ENCODE results near the gene MTFR2. TPM values are rescaled to one million over a fixed set of nuclear protein-coding genes. Genes with fewer than 3 reads are reported as not detected.
A peak's percentile ranks its signal among the peaks of the same experiment; 100 is the strongest.

MTFR2 gene
- 1 to 10 TPM; 1.1 to 1.2 TPM for total RNA-seq
- polyA plus RNA-seq (2013, experiment 1 of 2) = 1.4 TPM
- polyA plus RNA-seq (2013, experiment 2 of 2) = 2.1 TPM
- total RNA-seq = 0.25 to 34.6 (median 1.4) reads per million in 172 experiments

DNA sequence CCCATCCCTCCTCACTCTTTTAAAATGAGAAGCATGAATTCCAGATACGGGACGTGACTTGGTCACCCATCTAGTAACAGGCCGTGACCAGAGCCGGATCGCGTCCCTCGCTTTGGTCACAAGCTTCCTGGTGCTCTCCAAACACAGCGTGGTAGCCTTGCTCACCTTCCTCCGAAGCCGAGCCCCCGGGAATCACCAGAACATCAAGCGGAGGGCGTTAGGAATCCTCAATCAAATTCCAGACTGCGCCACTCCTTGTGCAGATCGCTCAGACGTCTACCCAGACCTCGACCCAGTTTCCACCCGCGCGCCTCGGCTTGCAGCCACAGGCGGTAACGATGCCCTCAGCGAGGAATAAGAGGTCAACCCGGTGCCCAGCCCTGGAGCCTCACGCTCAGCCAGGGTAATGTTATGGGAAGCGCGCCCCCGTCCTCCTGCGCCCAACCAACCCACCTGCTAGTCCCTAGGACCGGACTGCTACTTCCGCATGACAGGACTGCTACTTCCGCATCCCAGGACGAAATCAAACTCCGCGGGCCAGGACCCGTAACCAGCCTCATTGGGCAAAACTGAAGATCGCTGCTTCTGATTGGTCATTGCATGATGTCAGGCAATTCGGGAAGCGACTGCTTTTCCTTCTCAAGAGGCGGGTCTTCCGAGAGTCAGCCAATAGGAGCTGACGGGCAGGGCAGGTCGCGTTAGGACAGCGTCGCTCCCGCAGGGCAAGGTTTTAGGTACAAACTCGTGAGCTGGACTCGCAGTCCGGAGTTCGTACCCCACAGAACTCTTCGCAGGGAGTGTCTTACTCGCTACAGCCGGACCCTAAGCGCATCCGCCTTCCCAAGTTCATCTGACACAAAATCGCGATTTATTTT lies at the start of gene MTFR2:
Gene MTFR2 (minus strand): TSS at position 501 of the 875 bp plus-strand sequence. CDS start 1,212 bp downstream, outside the sequence.
- peaks cover 11% of the 10 kb centered on the region for H3K36me3 Mint-ChIP-seq (ENCODE audit: low read depth)
- peaks cover 39% of the 10 kb centered on the region for H3K4me1 Mint-ChIP-seq (ENCODE audit: low read depth)
- H3K27ac Mint-ChIP-seq = peak within 1 kb of the TSS; percentile 54
- peak within 1 kb of the TSS; percentile 79 for H3K4me3 ChIP-seq (ENCODE audit: low read length)
- no peaks in the 10 kb centered on the region for H3K9me3 ChIP-seq (ENCODE audit: control insufficient read depth in 1 of 2, insufficient read depth in 1 of 2, low read length in 2 of 2)
- ATAC-seq (ENCODE audit: poor library complexity) = peak; percentile 95
- ChIA-PET CTCF (interaction anchor here (1.7 to 1.8 kb wide), 2 partner anchors 40 to 67 kb away, joined by 5 to 14 read pairs; partner anchors contain the start of gene BCLAF1), POLR2A (interaction anchor here (0.7 to 8.3 kb wide), 14 partner anchors 10 to 573 kb away, joined by 3 to 208 read pairs (median 3); partner anchors contain the start of gene BCLAF1)
- no peaks in the 10 kb centered on the region for H3K36me3 ChIP-seq (ENCODE audit: insufficient read depth, low read length)
- intact Hi-C loops (cut with DNase I, micrococcal nuclease) = loop anchor here (1.0 to 5.0 kb wide), 3 partner anchors 15 to 67 kb away; no protein-coding TSS in a partner anchor
- peak; percentile 80 to 99 (median 87) for DNase-seq
- H3K9me3 Mint-ChIP-seq = no peaks in the 10 kb centered on the region
- H3K4me3 Mint-ChIP-seq = peak within 1 kb of the TSS; percentile 95
- H3K4me1 ChIP-seq (ENCODE audit: insufficient read depth, low read length) = peaks cover 20% of the 10 kb centered on the region
- TF ChIP-seq, protein P1, sequence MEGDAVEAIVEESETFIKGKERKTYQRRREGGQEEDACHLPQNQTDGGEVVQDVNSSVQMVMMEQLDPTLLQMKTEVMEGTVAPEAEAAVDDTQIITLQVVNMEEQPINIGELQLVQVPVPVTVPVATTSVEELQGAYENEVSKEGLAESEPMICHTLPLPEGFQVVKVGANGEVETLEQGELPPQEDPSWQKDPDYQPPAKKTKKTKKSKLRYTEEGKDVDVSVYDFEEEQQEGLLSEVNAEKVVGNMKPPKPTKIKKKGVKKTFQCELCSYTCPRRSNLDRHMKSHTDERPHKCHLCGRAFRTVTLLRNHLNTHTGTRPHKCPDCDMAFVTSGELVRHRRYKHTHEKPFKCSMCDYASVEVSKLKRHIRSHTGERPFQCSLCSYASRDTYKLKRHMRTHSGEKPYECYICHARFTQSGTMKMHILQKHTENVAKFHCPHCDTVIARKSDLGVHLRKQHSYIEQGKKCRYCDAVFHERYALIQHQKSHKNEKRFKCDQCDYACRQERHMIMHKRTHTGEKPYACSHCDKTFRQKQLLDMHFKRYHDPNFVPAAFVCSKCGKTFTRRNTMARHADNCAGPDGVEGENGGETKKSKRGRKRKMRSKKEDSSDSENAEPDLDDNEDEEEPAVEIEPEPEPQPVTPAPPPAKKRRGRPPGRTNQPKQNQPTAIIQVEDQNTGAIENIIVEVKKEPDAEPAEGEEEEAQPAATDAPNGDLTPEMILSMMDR (IDR thresholded peaks at IDR 0.05) = no peak
- H3K27me3 ChIP-seq (ENCODE audit: control insufficient read depth in 1 of 2, insufficient read depth in 2 of 2, low read length in 2 of 2) = no peaks in the 10 kb centered on the region
- no peaks in the 10 kb centered on the region for H3K27me3 Mint-ChIP-seq
- no peak within 1 kb of the TSS for H3K27ac ChIP-seq (ENCODE audit: low read depth in 1 of 2, low read length in 2 of 2)

- Histone ChIP-seq H3K36me3 (ENCODE audit: insufficient read depth, low read length) (no peaks in the 10 kb centered on the region), H3K27me3 (ENCODE audit: control insufficient read depth in 1 of 2, insufficient read depth in 2 of 2, low read length in 2 of 2) (no peaks in the 10 kb centered on the region), H3K27ac (ENCODE audit: low read depth in 1 of 2, low read length in 2 of 2) (no peak overlapping the region), H3K9me3 (ENCODE audit: control insufficient read depth in 1 of 2, insufficient read depth in 1 of 2, low read length in 2 of 2) (no peaks in the 10 kb centered on the region), H3K4me1 (ENCODE audit: insufficient read depth, low read length) (peaks cover 21% of the 10 kb centered on the region), H3K4me3 (ENCODE audit: low read length) (no peak overlapping the region)
- ChIA-PET CTCF (no interaction called here), POLR2A (no interaction called here)
- no peak overlapping the region for H3K4me3 Mint-ChIP-seq
- DNase-seq (no peak), ATAC-seq (ENCODE audit: poor library complexity) (no peak)
- H3K27me3 Mint-ChIP-seq = no peaks in the 10 kb centered on the region
- intact Hi-C loops (cut with DNase I, micrococcal nuclease) = loop anchor here in 1 of 2 experiments (2.0 kb wide), 1 partner anchor 20 kb away; no protein-coding TSS in a partner anchor
- H3K36me3 Mint-ChIP-seq (ENCODE audit: low read depth) = peaks cover 10% of the 10 kb centered on the region
- H3K27ac Mint-ChIP-seq = peak overlapping the region; percentile 55
- H3K4me1 Mint-ChIP-seq (ENCODE audit: low read depth) = peaks cover 12% of the 10 kb centered on the region
- H3K9me3 Mint-ChIP-seq = no peaks in the 10 kb centered on the region
- TF ChIP-seq, protein P1 (IDR thresholded peaks at IDR 0.05) = no peak
Observed at GRCh38 chr6:136294621-136295020, 44.5 kb upstream of the MTFR2 start.

DNA sequence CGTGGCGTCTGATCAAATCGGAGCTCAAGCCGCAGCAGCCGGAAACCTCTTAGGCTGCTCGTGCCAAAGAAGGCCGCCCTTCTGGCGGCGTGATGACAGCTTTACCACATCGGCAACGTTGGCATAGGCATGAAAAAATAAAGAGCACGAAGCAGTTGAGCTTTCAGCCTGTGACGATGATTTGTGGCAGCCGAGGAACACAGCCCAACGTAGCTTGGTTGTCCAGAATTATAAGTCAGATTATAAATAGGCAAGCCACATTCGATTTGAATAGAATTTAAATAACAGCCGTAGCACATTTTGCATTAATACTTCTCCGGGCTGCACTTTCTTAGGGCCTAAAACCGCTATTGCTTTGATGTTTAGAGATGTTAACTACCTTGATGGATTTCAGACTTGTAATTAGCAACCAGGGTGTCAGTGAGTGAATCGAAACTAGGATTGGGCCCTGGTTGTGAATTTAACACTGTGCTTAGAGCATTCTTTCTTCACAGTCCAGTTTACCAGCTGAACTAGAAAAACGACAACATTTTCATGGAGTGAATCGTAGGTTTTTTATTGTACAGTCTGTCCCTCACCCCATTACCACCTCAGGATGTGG lies 40.4 kb upstream of the MTFR2 start:
- ATAC-seq (ENCODE audit: poor library complexity) = peak; percentile 51
- Histone ChIP-seq H3K27me3 (ENCODE audit: control insufficient read depth in 1 of 2, insufficient read depth in 2 of 2, low read length in 2 of 2) (no peaks in the 10 kb centered on the region), H3K27ac (ENCODE audit: low read depth in 1 of 2, low read length in 2 of 2) (peak overlapping the region; percentile 100), H3K9me3 (ENCODE audit: control insufficient read depth in 1 of 2, insufficient read depth in 1 of 2, low read length in 2 of 2) (no peaks in the 10 kb centered on the region), H3K36me3 (ENCODE audit: insufficient read depth, low read length) (peaks cover 2% of the 10 kb centered on the region), H3K4me1 (ENCODE audit: insufficient read depth, low read length) (peaks cover 47% of the 10 kb centered on the region), H3K4me3 (ENCODE audit: low read length) (peak overlapping the region; percentile 88)
- intact Hi-C loops (cut with DNase I, micrococcal nuclease) = loop anchor here in 1 of 2 experiments (2.0 kb wide), 1 partner anchor 794 kb away; the partner anchor contains the start of gene AHI1
- ChIA-PET POLR2A (interaction anchor here (0.6 to 6.9 kb wide), 47 partner anchors 8 to 1577 kb away, joined by 3 to 208 read pairs (median 7); partner anchors contain the start of genes AHI1, HBS1L, MAP3K5 and MTFR2), CTCF (interaction anchor here (1.4 to 2.9 kb wide), 4 partner anchors 26 to 793 kb away, joined by 5 to 14 read pairs (median 6); partner anchors contain the start of genes AHI1 and MTFR2)
- TF ChIP-seq, protein P1 (IDR thresholded peaks at IDR 0.05) = peak; percentile 3
- Mint-ChIP-seq H3K4me1 (ENCODE audit: low read depth) (peaks cover 39% of the 10 kb centered on the region), H3K27ac (peak overlapping the region; percentile 99), H3K27me3 (peaks cover 3% of the 10 kb centered on the region), H3K9me3 (no peaks in the 10 kb centered on the region), H3K4me3 (peak overlapping the region; percentile 97), H3K36me3 (ENCODE audit: low read depth) (peaks cover 36% of the 10 kb centered on the region)
- peak; percentile 67 to 98 (median 80) for DNase-seq
